ENCODE measurements around the gene ABCA9. TPM values are rescaled to one million over a fixed set of nuclear protein-coding genes. Genes with fewer than 3 reads are reported as not detected.
"Not testable (repeated sequence)": the region's sequence is repeated elsewhere in the genome, so short reads cannot be mapped to it uniquely, and the experiment has no call there.

ABCA9 gene
- total RNA-seq, 1 donor from 2014 or later = 0.26 TPM

DNA sequence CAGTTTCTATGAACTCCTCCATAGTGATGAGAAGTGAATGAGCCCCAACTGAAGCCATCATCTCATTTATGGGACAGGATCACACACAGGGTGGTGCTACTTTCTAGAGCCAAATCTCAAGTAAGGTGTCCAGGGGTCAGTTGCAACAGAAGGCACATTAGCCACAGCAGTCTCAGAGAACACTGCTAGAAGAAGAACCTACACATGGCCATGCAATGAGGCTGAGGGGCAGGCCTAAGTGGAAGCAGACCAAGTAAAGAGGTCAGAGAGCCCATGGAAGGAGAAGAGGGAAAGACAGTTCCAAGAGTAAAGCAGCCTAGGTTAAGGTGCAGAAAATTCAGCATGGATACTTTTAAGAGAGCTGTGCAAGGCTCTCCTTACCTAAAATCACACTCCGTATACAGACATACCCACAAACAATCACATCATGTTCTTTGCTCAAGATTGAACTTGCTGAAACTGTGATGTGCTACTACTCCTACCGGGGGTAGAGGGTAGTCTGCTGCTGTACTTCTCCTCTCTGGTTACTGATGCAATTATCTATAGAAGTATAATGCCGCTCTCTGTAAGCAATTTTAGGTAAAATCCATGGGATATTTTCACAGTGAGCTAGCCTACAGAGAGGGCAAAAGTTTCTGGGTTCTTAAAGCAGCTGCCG, 107.3 kb downstream of the ABCA9 start:
- H3K4me3 ChIP-seq (ENCODE audit: low read depth, low read length) = no peak overlapping the region
- FAIRE-seq = no peak
- no peaks in the 10 kb centered on the region for H3K27me3 ChIP-seq (ENCODE audit: control insufficient read depth, insufficient read depth, low read length)
- TF ChIP-seq, protein P1, sequence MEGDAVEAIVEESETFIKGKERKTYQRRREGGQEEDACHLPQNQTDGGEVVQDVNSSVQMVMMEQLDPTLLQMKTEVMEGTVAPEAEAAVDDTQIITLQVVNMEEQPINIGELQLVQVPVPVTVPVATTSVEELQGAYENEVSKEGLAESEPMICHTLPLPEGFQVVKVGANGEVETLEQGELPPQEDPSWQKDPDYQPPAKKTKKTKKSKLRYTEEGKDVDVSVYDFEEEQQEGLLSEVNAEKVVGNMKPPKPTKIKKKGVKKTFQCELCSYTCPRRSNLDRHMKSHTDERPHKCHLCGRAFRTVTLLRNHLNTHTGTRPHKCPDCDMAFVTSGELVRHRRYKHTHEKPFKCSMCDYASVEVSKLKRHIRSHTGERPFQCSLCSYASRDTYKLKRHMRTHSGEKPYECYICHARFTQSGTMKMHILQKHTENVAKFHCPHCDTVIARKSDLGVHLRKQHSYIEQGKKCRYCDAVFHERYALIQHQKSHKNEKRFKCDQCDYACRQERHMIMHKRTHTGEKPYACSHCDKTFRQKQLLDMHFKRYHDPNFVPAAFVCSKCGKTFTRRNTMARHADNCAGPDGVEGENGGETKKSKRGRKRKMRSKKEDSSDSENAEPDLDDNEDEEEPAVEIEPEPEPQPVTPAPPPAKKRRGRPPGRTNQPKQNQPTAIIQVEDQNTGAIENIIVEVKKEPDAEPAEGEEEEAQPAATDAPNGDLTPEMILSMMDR (IDR thresholded peaks at IDR 0.05; ENCODE audit: insufficient read depth, low read length, severe bottlenecking) = no peak
- DNase-seq (ENCODE audit: low read depth) = no peak
- H3K36me3 ChIP-seq (ENCODE audit: control insufficient read depth, insufficient read depth, low read length) = no peaks in the 10 kb centered on the region

DNA sequence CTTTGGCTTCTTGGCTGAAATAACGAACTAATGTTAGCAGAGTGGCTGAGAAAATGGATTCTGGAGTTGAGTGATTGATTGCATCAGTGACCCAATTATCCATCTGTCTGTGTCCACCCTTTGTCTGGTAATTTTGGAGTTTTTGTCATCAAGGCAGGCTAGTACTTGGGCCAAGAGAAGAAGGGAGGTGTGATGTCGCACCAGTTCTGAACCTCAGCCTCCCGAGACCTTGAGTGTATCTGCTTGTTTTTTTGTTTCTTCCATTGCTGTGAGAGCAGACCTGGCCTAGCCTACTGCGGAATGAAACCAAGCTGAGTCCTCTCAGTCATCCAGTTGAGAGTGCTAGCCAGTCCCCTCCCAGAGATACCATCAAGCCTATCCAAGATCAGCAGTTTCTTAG, 110.0 kb downstream of the ABCA9 start:
- H3K27me3 ChIP-seq (ENCODE audit: control insufficient read depth, insufficient read depth, low read length) = no peaks in the 10 kb centered on the region
- DNase-seq (ENCODE audit: low read depth) = no peak
- no peak overlapping the region for H3K4me3 ChIP-seq (ENCODE audit: low read depth, low read length)
- TF ChIP-seq, protein P1 (IDR thresholded peaks at IDR 0.05; ENCODE audit: insufficient read depth, low read length, severe bottlenecking) = no peak
- no peak for FAIRE-seq
- H3K36me3 ChIP-seq (ENCODE audit: control insufficient read depth, insufficient read depth, low read length) = no peaks in the 10 kb centered on the region

DNA sequence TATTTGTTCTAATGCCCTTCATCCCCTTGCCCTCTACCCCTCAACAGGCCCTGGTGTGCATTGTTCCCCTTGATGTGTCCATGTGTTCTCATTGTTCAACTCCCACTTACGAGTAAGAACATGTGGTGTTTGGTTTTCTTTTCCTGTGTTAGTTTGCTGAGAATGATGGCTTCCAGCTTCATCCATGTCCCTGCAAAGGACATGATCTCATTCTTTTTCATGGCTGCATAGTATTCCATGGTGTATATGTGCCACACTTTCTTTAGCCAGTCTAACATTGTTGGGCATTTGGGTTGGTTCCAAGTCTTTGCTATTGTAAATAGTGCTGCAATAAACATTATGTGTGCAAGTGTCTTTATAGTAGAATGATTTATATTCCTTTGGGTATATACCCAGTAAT, 112.9 kb downstream of the ABCA9 start:
- not testable (repeated sequence) for DNase-seq (ENCODE audit: low read depth); H3K36me3 ChIP-seq (ENCODE audit: control insufficient read depth, insufficient read depth, low read length); FAIRE-seq; H3K4me3 ChIP-seq (ENCODE audit: low read depth, low read length); H3K27me3 ChIP-seq (ENCODE audit: control insufficient read depth, insufficient read depth, low read length)

DNA sequence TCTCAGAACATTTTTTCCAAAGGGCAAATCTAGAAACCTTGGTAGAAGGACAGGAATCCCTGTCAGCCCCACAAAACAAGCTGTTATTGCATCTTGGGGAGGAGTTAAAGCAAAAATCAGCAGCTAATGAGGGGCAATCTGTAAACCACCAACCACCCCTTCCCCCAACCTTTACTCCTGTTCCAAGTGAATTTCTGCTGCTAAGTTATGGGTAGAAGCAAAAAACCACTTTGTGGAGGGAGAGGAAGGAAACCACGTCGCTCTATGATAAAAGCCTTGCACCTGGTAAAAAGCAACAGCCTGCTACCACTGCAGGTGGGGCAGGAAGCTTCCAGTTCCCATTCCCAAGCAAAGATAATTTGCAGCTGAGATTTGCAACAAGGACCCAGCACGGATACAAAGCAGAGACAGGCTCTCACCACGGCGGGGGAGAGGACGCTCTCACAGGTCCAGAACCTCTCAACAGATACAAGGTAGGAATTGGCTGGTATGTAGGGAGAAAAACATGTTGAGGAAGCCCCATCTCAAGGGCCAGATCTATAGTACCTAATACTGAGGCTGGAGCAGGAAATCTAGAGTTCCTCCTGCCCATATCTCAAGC, 116.2 kb downstream of the ABCA9 start:
- H3K4me3 ChIP-seq (ENCODE audit: low read depth, low read length) = no peak overlapping the region
- DNase-seq (ENCODE audit: low read depth) = no peak
- no peak for FAIRE-seq

DNA sequence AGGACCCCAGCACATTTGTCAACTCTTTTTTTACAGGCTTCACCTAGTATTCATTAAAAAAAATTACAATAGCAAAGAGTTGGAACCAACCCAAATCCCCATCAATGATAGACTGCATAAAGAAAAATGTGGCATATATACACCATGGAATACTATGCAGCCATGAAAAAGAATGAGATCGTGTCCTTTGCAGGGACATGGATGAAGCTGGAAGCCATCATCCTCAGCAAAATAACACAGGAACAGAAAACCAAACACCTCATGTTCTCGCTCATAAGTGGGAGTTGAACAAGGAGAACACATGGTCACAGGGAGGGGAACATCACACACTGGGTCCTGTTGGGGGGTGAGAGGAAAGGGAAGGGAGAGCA, 116.9 kb downstream of the ABCA9 start:
- not testable (repeated sequence) for H3K27me3 ChIP-seq (ENCODE audit: control insufficient read depth, insufficient read depth, low read length); H3K36me3 ChIP-seq (ENCODE audit: control insufficient read depth, insufficient read depth, low read length); FAIRE-seq; DNase-seq (ENCODE audit: low read depth); H3K4me3 ChIP-seq (ENCODE audit: low read depth, low read length)

More for the DNA sequence above, 116.2 kb downstream of the ABCA9 start:
- TF ChIP-seq, protein P1 (IDR thresholded peaks at IDR 0.05; ENCODE audit: insufficient read depth, low read length, severe bottlenecking) = no peak
- Histone ChIP-seq H3K27me3 (ENCODE audit: control insufficient read depth, insufficient read depth, low read length) (no peaks in the 10 kb centered on the region), H3K36me3 (ENCODE audit: control insufficient read depth, insufficient read depth, low read length) (no peaks in the 10 kb centered on the region)

DNA sequence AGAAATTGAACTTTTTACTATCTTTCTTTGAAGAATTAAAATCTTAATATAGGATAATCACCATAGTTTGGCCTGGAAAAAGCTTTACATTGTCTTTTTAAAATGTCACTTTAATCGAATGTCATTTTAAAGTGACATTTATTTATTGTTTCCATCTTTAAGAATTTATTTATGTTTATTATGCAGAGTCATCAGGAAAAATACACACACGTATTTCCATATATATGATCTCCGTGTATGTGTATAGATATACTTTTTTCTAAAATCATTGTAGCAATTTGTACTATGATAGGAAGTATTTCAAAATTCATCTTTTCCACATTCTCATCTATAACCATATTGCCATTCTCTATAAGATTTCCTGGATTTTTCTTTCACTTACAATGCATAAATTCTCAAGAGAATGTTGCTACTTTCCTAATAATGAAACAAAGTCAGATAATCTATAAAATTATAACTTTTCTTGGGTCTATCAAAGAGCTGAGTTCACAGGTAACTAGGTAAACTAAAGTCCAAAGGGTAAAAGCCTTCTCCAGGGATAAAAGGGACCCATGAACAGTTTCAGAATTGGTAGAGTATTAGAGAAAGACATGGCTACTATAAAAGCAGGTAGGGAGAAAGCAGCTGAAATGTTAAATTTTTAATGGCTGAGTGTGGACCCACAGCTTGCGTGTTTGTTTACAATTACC, 117.5 kb downstream of the ABCA9 start:
- TF ChIP-seq, protein P1 (IDR thresholded peaks at IDR 0.05; ENCODE audit: insufficient read depth, low read length, severe bottlenecking) = no peak
- FAIRE-seq = no peak
- Histone ChIP-seq H3K4me3 (ENCODE audit: low read depth, low read length) (no peak overlapping the region), H3K27me3 (ENCODE audit: control insufficient read depth, insufficient read depth, low read length) (no peaks in the 10 kb centered on the region), H3K36me3 (ENCODE audit: control insufficient read depth, insufficient read depth, low read length) (no peaks in the 10 kb centered on the region)
- no peak for DNase-seq (ENCODE audit: low read depth)

Measured in bronchial epithelial cell (primary cell).